Stimulated activated CD8-positive, alpha-beta memory T cell treated with anti-CD3 and anti-CD28 coated beads, Interleukin-7, amount 100 ng/mL, for 4 hours (primary cell): Measurements from ENCODE around the gene ARHGEF1.
"Not testable (repeated sequence)": the region's sequence is repeated elsewhere in the genome, so short reads cannot be mapped to it uniquely, and the experiment has no call there.

Experiments
- DNase-seq, 2 donors: peaks; one replicate each; pipeline ENCODE4 v3.0.0-alpha.2; 2020; ENCODE audit warnings: low read depth in 2 of 2

The ARHGEF1 gene

DNA sequence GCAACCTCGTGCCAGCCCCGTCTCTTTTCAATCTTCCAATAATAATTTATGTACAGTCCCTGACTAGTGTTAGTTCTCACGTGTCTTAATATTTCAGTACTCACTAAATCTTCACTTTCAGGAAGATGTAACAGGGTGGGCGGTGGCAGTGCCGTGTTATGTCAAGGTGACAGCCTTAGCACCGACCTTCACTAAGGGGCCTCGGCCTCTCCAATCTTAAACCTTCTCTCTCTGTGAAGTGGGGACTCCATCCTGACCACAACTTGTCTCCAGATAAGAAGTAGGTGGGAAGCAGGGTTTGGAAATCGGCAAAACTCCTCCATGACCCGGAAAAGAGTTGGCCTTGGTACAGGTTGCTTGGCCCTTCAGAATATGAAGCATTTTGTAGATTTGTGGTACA lies 21.1 kb upstream of the ARHGEF1 start:
- no peak for DNase-seq

DNA sequence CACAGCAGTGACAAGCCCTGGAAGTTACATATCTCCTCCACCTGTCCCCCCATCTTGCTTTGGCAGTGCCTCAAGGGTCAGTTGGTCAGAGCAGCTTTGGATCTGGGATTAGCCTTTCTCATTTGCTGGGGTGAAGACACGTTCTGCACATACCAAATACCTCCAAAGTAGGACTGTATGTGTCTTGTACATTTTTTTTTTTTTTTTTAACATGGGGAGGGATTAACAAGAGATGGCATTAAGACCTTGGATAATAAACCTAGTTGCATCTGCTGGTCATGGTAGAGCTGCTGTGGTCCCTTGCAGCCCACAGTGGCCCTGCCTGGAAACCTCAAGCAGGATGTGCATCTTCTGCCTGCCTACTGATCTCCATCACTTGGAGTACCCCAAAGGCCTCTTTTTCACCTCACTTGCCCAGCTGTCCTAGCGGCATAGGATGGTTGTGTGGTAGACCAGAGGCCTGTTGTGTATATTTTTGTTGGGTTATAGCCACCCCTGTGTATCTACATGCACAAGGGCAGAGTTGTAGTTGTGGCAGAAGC lies 20.5 kb upstream of the ARHGEF1 start:
- no peak for DNase-seq

DNA sequence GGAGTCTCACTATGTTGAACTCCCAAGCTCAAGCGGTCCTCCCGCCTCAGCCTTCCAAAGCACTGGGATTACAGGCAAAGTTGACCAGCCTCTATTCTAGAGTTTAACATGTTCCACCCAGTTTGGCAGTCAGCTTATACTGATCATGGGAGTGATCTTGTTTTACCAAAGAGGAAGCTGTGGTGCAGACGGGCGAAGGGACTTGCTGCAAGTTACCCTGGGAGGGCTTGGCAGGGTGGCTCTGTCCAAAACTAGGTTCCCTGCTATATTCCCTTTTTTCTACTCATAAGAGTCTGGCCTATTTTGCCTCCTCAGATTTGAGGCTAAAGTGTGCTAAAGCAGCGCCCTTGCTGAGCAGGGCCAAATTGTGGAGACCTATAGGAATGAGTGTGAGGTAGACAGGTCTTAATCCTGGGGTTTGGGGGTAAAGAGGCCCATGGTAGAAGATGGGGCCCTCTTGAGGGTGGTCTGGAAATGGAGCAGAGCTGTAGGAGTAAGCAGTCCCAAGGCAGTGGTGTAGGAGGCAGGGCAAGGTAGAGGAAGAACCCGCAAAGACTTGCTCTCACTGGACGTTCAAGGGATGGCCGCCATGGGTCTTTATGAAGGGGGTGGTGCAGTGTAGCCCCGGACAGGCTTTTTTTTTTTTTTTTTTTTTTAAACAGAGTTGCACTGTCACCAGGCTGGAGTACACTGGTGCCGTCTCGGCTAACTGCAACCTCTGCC lies 19.6 kb upstream of the ARHGEF1 start:
- DNase-seq = no peak

DNA sequence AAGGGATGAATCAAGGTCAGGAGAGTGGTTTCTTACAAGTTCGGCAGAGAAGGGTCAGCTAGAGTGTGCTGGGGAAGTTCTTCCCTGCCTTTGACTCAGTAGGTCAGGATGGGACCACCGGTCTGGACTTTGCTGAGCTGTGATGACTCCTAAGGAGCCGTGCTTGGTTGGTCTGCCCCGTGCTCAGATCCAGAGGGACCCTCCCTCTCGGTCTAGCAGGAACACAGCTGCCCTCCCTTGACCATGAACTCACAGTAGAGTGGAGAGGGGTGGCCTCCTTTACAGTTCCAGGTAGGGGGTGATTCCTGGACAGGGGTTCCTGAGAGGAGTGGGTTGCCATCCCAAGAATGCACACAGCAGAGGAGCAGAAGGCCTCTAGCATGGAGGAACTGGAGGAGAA lies 18.6 kb upstream of the ARHGEF1 start:
- DNase-seq = no peak

DNA sequence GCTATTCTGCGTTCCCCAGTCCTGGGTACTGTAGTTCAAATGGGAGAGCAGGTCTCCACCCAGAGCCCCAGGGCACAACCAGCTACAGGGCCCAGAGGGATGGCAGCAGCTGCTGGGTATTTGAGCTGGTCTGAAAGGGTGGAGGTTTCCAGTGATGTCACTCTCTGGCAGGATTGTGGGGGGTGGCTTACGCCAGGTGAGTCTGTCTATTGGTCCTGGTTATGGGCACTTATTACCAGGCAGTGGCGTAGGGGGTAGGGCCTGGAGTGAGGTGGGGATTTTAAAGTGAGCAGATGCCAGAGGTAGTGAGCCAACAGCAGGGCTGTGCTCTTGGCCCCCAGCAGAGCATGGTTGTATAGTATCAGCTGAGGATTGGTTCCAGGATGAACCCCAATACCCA lies 16.7 kb upstream of the ARHGEF1 start:
- DNase-seq = no peak

DNA sequence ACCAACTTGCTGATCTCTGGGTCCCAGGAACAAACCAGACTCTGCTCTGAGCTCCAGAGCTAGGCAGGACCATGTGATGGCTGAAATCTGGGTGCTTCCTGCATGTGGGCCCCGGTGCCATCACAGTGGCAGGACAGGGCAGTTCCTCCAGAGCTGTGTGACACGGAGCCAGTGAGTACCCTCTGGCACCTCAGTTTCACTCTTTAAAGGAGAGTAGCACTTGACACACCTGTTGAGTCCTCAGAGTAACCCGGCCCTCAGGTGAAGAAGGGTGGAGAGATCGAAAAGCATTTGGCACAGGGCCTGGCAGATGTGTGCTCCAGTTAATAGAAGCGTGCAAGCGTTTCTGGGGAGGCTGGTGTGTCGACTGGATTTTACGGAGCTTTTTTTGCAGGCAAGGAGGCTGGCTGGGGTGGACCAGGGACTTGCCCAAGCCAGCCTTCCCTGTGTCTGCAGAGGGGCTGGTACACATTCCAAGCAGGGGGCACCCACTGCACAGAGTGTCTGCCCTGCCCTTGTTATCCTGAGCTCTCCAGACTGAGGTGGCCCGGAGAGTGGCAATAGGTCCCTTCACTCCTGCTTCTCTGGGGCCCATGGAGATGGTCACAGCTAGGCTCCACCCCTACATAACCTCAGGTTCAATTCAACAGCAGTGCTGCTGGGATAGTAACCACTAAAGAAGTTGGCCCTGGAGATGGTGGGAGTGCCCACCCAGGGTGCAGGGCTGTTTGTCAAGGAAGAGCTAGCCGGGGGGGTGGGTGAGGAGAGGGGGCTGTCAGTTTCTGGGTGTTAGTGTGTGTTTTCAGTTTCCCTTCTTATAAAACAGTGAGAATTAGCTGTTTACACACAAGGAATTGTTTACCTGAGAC lies 14.6 kb upstream of the ARHGEF1 start:
- DNase-seq = no peak

DNA sequence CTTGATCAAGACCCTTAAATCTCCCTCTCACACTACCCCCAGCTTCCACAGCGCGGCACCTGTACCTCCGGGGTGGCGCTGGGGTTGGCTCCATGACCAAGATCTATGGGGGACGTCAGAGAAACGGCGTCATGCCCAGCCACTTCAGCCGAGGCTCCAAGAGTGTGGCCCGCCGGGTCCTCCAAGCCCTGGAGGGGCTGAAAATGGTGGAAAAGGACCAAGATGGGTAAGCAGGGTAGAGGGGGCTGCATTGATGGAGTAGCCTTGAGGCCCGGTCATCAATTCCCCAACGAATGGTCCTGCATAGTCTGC lies 14.0 kb upstream of the ARHGEF1 start:
- no peak for DNase-seq

DNA sequence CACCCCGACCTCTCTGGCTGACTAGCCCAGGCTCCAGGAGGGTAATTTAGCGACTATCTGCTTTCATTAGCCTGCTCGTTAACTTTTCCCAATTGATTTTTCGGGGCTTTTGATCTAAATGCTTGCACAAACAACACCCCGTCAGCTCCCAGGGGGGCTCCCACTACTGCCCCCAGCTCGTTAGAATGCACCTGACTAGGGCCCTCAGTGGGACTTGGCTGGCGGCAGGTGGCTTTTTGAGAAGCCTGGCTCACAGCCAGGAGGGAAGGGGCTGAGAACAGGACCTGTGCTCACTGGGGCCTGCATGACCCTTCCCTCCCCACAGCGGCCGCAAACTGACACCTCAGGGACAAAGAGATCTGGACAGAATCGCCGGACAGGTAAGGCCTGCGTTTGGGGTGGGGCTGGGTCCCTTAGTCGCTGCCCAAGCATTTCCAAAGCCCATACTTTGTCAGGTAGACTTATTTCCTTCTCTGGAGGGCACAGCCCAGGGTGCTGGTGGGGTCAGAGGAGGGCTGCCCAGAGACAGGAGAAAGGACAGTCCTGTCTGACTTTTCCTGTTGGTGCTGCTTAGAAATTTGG lies 13.5 kb upstream of the ARHGEF1 start:
- no peak for DNase-seq

DNA sequence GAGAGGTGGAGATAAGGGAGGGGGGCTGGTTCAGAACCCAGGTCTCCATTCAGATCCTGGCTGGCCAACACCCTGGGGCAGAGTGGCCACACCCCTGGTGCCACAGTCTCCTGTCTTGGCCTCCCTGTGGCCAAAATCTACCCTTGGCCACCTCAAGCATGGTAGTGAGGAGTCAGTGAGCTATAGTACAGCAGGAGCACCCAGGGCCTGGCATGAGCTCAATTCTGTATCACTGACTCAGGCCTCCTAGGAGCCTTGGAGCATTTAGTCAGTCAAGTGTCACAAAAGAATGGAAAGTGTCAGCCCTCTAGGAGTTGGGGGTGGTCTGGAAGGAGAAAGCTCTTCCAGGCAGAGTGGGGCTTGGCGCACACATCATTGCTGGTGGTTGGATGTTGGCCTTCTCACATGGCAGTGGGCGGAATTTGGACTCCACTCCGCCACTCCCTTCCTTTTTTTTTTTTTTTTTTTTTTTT lies 12.5 kb upstream of the ARHGEF1 start:
- DNase-seq = no peak

DNA sequence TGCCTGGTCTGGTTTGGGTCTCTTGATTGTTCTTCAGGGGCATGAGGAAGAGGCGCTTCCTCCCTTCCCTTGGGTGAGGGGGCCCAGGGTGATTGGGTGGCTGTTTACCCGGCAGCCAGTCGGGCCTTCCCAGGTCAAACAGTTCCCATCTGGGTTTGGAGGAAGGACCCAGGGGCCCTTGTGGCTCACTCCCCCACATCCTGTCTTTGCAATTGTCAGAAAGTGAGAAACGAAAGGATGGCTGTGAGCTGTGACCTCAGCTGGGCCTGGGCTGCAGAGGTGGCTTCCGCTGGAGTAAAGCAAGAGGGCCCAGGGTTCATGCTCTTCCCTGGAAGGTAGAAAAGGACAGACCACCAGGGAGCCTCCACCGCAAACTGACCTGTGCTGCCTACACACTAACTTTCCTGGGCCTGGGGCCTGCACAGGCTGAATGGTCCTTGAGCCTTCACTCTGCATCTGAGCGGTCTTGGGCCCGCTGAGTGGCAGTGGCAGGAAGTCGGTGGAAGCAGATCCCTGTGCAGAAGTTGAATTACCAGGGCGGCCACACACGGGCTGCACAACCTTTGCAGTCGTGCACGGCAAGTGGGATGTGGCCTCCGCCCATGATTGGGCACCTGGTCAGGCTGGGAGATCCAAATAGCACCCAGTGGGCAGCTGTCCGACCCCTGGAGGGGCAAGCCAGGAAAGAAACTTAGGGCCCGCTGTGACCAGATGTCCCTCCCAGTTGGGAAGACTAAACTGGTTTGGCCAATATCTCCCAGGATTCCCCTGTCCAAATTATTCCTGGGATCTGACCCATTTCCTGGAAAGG lies 11.2 kb upstream of the ARHGEF1 start:
- DNase-seq = peak in 1 of 2 donors; percentile 43

DNA sequence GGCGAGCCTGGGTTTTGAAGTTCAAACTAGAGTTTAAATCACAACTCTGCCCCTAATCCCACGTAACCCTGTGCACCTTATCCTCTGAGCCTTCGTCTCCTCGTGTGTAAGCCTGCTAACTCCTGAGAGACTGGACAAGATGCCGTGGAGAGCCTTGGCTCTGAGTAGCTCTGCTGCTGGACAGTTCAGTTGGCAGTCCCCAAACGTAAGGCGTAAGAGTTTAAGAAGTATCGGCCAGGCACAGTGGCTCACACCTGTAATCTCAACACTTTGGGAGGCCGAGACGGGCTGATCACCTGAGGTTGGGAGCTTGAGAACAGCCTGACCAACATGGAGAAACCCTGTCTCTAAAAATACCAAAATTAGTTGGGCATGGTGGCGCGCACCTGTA lies 10.6 kb upstream of the ARHGEF1 start:
- DNase-seq = no peak

DNA sequence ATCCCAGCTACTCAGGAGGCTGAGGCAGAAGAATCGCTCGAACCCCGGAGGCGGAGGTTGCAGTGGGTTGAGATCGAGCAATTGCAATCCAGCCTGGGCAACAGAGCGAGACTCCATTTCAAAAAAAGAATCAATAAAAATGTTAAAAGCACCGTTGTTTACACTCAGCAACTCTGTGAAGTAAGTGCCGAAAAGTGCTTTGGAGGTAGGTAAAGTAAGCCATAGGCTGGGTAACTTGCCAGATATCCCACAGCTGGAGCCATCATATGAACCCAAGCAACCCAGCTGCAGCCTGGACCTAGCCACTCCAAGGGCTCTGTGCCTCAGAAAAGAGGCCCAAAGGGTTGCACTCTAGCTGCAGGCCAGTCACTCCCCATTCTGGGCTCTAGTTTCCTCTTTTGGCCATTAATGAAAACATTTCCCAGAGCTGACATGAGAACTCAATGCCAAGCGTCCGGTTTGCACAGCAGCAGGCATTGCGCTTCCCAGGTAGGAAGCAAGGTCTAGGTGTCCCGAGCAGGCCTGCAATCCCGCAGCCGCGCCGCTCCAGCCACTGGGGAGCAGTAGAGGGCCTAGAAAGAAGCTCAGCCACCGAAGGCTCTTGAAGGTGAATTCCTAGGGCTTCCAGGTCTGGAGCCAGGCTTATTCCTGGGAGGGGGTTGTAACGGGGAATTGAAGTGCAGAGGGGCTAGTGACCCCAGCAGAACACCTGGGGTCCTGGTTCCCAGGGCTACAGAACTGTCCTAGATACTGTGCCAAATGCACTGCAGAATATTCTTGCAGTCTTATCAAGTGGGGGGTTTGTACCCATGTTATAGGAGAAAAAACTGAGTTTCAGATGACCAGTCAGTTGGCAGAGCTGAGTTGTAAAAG lies 10.0 kb upstream of the ARHGEF1 start:
- DNase-seq = peak in 1 of 2 donors; percentile 43

DNA sequence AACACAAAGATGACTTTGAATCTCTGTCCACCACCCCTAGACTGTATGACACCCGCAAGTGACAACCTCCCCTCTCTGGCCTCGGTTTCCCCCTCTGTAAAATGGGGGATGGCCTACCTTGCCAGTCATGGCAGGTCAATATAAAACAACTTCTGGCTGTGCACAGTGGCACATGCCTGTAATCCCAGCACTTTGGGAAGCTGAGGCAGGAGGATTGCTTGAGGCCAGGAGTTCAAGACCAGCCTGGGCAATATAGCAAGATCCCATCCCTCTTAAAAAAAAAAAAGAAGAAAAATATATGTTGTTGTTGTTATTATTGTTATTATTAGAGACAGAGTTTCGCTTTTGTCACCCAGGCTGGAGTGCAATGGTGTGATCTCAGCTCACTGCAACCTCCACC lies 7.0 kb upstream of the ARHGEF1 start:
- DNase-seq = not testable (repeated sequence)

DNA sequence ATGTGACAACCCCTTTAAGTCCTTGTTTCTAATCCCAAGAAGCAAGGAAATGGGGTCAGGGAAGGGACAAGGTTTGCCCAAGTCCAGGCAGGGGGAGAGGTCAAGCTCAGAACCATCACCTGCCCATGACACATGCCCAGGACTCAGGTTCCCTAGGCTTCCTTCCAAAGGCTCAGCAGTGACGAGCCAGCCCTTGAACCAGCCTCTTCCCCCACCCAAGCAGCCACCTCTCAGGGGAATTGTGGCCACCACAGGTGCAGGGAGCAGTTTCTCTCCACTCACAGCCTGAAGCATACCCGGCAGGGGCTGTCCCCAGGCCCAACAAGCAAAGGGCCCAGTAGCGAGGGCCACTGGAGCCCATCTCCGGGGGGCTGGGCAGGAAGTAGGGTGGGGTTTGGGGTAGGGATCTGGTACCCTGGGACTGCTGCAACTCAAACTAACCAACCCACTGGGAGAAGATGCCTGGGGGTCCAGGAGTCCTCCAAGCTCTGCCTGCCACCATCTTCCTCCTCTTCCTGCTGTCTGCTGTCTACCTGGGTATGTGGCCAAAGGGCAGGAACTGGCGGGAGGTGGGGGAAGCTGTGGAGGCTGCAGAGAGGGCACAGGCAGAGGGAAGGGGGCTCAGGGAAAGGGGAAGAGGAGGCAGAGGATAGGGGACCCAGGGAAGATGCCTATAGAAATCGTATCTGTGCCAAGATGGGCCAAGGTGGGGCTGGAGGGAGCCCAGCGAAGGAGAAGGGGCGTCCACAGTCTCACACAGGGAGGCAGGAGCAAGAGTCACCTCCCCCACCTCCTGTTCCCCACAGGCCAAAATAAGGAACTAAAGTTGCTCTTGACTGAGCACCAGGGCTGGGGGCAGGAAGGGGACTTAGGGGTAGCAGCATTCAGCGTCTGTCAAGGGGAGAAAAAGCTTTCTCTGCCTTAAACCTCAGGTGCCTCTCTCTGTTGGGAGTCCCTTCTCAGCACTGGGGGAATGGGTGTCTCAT lies 5.8 kb upstream of the ARHGEF1 start, which contains the start of gene CD79A:
CD79A (plus strand) TSS at position 433 of the 986 bp plus-strand sequence; CDS start at position 459, 26 bp downstream.
- no peak for DNase-seq

DNA sequence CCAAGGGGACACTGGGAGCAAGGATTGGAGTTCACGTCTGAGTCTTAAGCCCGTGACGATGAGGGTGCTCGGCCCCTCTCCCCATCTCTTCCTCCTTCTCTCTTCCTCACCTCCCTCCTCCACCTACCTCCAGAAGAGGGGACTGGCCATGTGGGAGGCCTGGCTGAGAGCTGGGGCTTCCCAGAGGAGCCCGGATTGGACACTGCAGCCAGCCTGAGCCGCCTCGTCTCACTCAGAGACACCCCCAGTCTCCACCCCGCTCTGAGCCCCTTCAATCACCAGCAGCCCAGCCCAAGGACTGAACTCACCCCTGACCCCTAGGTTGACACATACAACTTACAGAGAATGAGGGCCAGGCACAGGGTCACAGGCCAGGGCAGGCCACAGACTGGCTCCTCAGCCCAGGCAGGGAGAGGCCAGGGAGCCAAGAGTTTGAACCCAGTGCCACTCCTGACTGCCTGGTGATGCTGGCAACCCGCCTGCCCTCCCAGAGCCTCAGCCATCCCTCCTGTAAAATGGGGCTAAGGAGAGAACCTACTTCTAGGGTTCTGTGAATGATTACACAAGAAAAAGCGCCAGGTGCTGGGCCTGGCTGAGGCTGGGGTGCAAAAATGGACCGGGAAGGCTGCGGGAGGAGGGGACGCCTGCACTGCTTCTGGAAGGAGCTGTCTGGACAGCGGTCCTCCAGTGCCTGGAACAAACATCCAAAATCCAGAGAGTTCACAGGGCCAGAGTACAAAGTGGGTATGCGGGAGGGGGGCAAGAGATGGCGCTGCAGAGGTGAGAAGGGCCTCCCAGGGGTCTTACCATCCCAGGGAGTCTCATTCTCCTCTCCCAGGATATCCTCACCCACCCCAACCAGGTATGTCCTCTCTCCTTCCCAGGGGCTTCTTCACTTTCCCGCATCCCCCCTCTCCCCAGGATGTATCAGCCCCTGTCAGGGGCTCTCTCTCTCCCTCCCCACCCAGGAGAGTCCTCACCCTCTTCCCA lies 4.8 kb upstream of the ARHGEF1 start:
- no peak for DNase-seq

DNA sequence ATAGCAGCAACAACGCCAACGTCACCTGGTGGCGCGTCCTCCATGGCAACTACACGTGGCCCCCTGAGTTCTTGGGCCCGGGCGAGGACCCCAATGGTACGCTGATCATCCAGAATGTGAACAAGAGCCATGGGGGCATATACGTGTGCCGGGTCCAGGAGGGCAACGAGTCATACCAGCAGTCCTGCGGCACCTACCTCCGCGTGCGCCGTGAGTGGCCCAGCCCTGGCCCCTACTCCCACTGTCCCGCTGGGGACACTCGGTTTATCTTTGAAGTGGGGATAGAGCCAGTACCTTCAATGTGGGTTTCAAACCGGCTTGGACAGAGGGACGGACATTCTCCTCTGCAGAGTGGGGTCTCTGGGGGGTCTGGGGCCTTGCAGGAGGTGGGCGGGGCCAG lies 3.9 kb upstream of the ARHGEF1 start:
- no peak for DNase-seq

DNA sequence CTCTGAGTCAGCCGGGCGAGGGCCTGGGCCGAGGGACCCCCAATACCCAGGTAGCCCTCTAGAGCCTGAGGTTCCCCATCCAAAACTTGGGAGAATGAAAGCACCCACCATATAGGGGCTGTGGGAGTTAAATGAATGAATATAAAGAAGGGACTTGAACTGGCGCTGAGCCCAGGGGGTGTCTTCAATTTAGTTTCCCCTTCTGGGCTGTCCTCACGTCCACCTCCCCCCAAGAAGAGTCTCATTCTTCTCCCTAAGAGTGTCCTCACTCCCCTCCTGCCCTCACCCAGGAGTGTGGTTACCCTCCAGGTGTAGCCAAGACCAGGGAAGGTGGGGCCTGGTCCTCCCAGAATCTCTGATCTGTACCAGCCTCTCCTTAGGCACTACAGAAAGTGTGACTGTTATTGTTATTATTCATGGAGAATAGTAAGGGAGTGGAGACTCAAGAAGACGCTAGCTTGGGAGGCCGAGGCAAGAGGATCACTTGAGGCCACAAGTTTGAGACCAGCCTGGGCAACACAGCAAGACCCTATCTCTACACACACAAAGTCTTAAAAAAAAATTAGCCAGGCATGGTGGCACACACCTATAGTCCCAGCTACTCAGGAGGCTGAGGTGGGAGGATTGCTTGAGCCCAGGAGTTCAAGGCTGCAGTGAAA lies 3.2 kb upstream of the ARHGEF1 start:
- DNase-seq = no peak

DNA sequence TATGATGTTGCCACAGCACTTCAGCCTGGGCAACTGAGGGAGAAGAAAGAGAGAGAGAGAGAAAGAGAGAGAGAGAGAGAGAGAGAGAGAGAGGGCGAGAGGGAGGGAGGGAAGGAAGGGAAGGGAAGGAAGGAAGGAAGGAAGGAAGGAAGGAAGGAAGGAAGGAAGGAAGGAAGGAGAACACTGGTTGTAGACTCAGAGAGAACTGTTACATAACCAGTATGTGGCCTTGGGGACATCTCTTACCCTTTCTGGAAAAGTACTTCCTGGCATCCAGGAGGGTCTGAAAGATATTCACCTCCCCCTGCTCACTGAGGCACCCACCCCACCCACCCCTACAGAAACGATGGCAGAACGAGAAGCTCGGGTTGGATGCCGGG lies 2.7 kb upstream of the ARHGEF1 start:
- no peak for DNase-seq
